WTC11 (cell line): Measurements from ENCODE around the gene FHIT. TPM values are rescaled to one million over a fixed set of nuclear protein-coding genes. Genes with fewer than 3 reads are reported as not detected.
A peak's percentile ranks its signal among the peaks of the same experiment; 100 is the strongest.

ENCODE experiments used
- ATAC-seq: fragments of 200-7000 bp; cut with Tn5 transposase; 2 replicates; pipeline ENCODE4 v1.10.0; 2021; ENCODE audit warnings: mild to moderate bottlenecking, moderate library complexity
- CTCF ChIA-PET: fragments of 300-600 bp; sonication (Branson Sonifier 250); formaldehyde crosslinking; loops from one replicate; lab custom pipeline; 2021; ENCODE audit warnings: antibody characterized with exemption; lab: Charles Lee
- POLR2A ChIA-PET: fragments of 350-600 bp; sonication (Branson Sonifier 250); formaldehyde crosslinking; loops from one replicate; lab custom pipeline; 2021; ENCODE audit warnings: antibody characterized with exemption; lab: Charles Lee
- DNase-seq: peaks from one replicate; pipeline ENCODE4 v3.0.0; 2021; ENCODE audit warnings: low spot score
- H3K27ac Mint-ChIP-seq: 2 replicates; pipeline ENCODE4 v1.8.0; 2021; ENCODE audit warnings: mixed read lengths
- H3K27me3 Mint-ChIP-seq: 2 replicates; pipeline ENCODE4 v1.8.0; 2021; ENCODE audit warnings: low read depth, mild to moderate bottlenecking, moderate library complexity, mixed read lengths
- H3K36me3 Mint-ChIP-seq: 2 replicates; pipeline ENCODE4 v1.8.0; 2021; ENCODE audit warnings: mixed read lengths
- H3K4me1 Mint-ChIP-seq: 2 replicates; pipeline ENCODE4 v1.8.0; 2022; ENCODE audit warnings: mixed read lengths
- H3K4me3 Mint-ChIP-seq: 2 replicates; pipeline ENCODE4 v1.8.0; 2021; ENCODE audit warnings: mild to moderate bottlenecking, moderate library complexity, mixed read lengths
- H3K9me3 Mint-ChIP-seq: 2 replicates; pipeline ENCODE4 v1.8.0; 2021; ENCODE audit warnings: mixed read lengths
- ATF1 ChIP-seq: sonication (generic); formaldehyde crosslinking; IDR thresholded peaks from 2 replicates; pipeline ENCODE4 v1.8.1; 2023; ENCODE audit warnings: mild to moderate bottlenecking, moderate library complexity, missing genetic modification reagents
- EMX1 ChIP-seq: fragments of 250-450 bp; sonication (Bioruptor Pico); IDR thresholded peaks from 2 replicates; pipeline ENCODE4 v1.8.0; 2021; ENCODE audit warnings: mild to moderate bottlenecking
- FOXJ3 ChIP-seq: sonication (generic); formaldehyde crosslinking; IDR thresholded peaks from 2 replicates; pipeline ENCODE4 v1.9.0; 2021; ENCODE audit warnings: missing genetic modification reagents, mild to moderate bottlenecking, borderline replicate concordance
- FOXP1 ChIP-seq: sonication (generic); formaldehyde crosslinking; IDR thresholded peaks from 2 replicates; pipeline ENCODE4 v1.8.0; 2022; ENCODE audit warnings: missing genetic modification reagents, mild to moderate bottlenecking, moderate library complexity, borderline replicate concordance
- GABPB1 ChIP-seq: sonication (generic); formaldehyde crosslinking; IDR thresholded peaks from 2 replicates; pipeline ENCODE4 v1.8.1; 2023; ENCODE audit warnings: mild to moderate bottlenecking, missing genetic modification reagents
- JUN ChIP-seq: sonication (generic); formaldehyde crosslinking; IDR thresholded peaks from 2 replicates; pipeline ENCODE4 v1.8.0; 2023; ENCODE audit warnings: mild to moderate bottlenecking, missing genetic modification reagents
- MYBL2 ChIP-seq: sonication (generic); formaldehyde crosslinking; IDR thresholded peaks from 2 replicates; pipeline ENCODE4 v1.8.1; 2023; ENCODE audit warnings: mild to moderate bottlenecking, moderate library complexity, missing genetic modification reagents
- PRDM15 ChIP-seq: sonication (generic); formaldehyde crosslinking; IDR thresholded peaks from 2 replicates; pipeline ENCODE4 v1.8.0; 2022; ENCODE audit warnings: missing genetic modification reagents
- TEAD1 ChIP-seq: sonication (generic); formaldehyde crosslinking; IDR thresholded peaks from 2 replicates; pipeline ENCODE4 v1.8.0; 2022; ENCODE audit warnings: mild to moderate bottlenecking, missing genetic modification reagents
- TP53 ChIP-seq: sonication (generic); formaldehyde crosslinking; IDR thresholded peaks from 2 replicates; pipeline ENCODE4 v1.8.1; 2023; ENCODE audit warnings: mild to moderate bottlenecking, missing genetic modification reagents
- ZNF425 ChIP-seq: fragments of 250-450 bp; sonication (Bioruptor Pico); conservative IDR thresholded peaks from 2 replicates; pipeline ENCODE4 v1.9.0; 2021; ENCODE audit warnings: mild to moderate bottlenecking
- total RNA-seq: library from RNA; stranded (reverse); gene quantifications from 3 replicates; pipeline ENCODE4 v1.2.3, GENCODE V29; 2021
- TF ChIP-seq, protein P1 (sequence below): sonication (generic); formaldehyde crosslinking; IDR thresholded peaks from 2 replicates; pipeline ENCODE4 v1.8.0; 2023; ENCODE audit warnings: missing genetic modification reagents, mild to moderate bottlenecking, borderline replicate concordance
- TF ChIP-seq, protein P2 (sequence below): sonication (generic); formaldehyde crosslinking; IDR thresholded peaks from 2 replicates; pipeline ENCODE4 v1.8.1; 2022; ENCODE audit warnings: mild to moderate bottlenecking, missing genetic modification reagents, moderate library complexity, borderline replicate concordance
- TF ChIP-seq, protein P3 (sequence below): sonication (generic); formaldehyde crosslinking; IDR thresholded peaks from 2 replicates; pipeline ENCODE4 v1.8.0; 2022; ENCODE audit warnings: mild to moderate bottlenecking, missing genetic modification reagents

The FHIT gene
- total RNA-seq, 1 experiment from 2014 or later: 2.6 TPM

GRCh38 chr3:59998058-59998457, 1253.2 kb downstream of the FHIT start:
- Mint-ChIP-seq H3K9me3 (peaks cover 10% of the 10 kb centered on the region; the same call in 1 of the 2 replicates), H3K4me1 (peaks cover 33% of the 10 kb centered on the region), H3K27ac (no peak overlapping the region), H3K27me3 (no peaks in the 10 kb centered on the region), H3K36me3 (no peaks in the 10 kb centered on the region), H3K4me3 (no peak overlapping the region)
- CTCF ChIA-PET: interaction anchor here (1.3 to 1.6 kb wide), 2 partner anchors 29 to 140 kb away, joined by 3 to 4 read pairs; no protein-coding TSS in a partner anchor
- TF ChIP-seq GABPB1 (CRISPR knock-in tag) (peak; percentile 86), ZNF425 (CRISPR knock-in tag) (no peak)
- DNase-seq (peak; percentile 11), ATAC-seq (peak; percentile 55)
- POLR2A ChIA-PET: no interaction called here

GRCh38 chr3:59997583-59997982, 1253.7 kb downstream of the FHIT start:
- CTCF ChIA-PET: interaction anchor here (1.3 to 1.6 kb wide), 2 partner anchors 29 to 140 kb away, joined by 3 to 4 read pairs; no protein-coding TSS in a partner anchor
- Mint-ChIP-seq H3K27ac (no peak overlapping the region), H3K4me3 (no peak overlapping the region), H3K4me1 (peaks cover 33% of the 10 kb centered on the region), H3K27me3 (no peaks in the 10 kb centered on the region), H3K36me3 (no peaks in the 10 kb centered on the region), H3K9me3 (peaks cover 10% of the 10 kb centered on the region; the same call in 1 of the 2 replicates)
- POLR2A ChIA-PET: no interaction called here
- no peak for DNase-seq
- TF ChIP-seq FOXJ3 (CRISPR knock-in tag): no peak
- TF ChIP-seq ZNF425 (CRISPR knock-in tag): no peak
- no peak for TF ChIP-seq EMX1 (CRISPR knock-in tag)
- no peak for ATAC-seq

- DNase-seq: no peak
- no peak for ATAC-seq
- no peaks in the 10 kb centered on the region for H3K36me3 Mint-ChIP-seq
- CTCF ChIA-PET: no interaction called here
- no peaks in the 10 kb centered on the region for H3K27me3 Mint-ChIP-seq
- H3K27ac Mint-ChIP-seq: no peak overlapping the region
- H3K4me3 Mint-ChIP-seq: no peak overlapping the region
- H3K9me3 Mint-ChIP-seq: peaks cover 10% of the 10 kb centered on the region; the same call in 1 of the 2 replicates
- POLR2A ChIA-PET: no interaction called here
- peaks cover 33% of the 10 kb centered on the region for H3K4me1 Mint-ChIP-seq
- TF ChIP-seq, protein P1, sequence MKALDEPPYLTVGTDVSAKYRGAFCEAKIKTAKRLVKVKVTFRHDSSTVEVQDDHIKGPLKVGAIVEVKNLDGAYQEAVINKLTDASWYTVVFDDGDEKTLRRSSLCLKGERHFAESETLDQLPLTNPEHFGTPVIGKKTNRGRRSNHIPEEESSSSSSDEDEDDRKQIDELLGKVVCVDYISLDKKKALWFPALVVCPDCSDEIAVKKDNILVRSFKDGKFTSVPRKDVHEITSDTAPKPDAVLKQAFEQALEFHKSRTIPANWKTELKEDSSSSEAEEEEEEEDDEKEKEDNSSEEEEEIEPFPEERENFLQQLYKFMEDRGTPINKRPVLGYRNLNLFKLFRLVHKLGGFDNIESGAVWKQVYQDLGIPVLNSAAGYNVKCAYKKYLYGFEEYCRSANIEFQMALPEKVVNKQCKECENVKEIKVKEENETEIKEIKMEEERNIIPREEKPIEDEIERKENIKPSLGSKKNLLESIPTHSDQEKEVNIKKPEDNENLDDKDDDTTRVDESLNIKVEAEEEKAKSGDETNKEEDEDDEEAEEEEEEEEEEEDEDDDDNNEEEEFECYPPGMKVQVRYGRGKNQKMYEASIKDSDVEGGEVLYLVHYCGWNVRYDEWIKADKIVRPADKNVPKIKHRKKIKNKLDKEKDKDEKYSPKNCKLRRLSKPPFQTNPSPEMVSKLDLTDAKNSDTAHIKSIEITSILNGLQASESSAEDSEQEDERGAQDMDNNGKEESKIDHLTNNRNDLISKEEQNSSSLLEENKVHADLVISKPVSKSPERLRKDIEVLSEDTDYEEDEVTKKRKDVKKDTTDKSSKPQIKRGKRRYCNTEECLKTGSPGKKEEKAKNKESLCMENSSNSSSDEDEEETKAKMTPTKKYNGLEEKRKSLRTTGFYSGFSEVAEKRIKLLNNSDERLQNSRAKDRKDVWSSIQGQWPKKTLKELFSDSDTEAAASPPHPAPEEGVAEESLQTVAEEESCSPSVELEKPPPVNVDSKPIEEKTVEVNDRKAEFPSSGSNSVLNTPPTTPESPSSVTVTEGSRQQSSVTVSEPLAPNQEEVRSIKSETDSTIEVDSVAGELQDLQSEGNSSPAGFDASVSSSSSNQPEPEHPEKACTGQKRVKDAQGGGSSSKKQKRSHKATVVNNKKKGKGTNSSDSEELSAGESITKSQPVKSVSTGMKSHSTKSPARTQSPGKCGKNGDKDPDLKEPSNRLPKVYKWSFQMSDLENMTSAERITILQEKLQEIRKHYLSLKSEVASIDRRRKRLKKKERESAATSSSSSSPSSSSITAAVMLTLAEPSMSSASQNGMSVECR (CRISPR knock-in tag): no peak
- TF ChIP-seq ATF1 (CRISPR knock-in tag): no peak
- TF ChIP-seq, protein P2, sequence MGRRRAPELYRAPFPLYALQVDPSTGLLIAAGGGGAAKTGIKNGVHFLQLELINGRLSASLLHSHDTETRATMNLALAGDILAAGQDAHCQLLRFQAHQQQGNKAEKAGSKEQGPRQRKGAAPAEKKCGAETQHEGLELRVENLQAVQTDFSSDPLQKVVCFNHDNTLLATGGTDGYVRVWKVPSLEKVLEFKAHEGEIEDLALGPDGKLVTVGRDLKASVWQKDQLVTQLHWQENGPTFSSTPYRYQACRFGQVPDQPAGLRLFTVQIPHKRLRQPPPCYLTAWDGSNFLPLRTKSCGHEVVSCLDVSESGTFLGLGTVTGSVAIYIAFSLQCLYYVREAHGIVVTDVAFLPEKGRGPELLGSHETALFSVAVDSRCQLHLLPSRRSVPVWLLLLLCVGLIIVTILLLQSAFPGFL: no peak
- no peak for TF ChIP-seq TP53
- TF ChIP-seq FOXP1 (CRISPR knock-in tag): no peak
- TF ChIP-seq, protein P3, sequence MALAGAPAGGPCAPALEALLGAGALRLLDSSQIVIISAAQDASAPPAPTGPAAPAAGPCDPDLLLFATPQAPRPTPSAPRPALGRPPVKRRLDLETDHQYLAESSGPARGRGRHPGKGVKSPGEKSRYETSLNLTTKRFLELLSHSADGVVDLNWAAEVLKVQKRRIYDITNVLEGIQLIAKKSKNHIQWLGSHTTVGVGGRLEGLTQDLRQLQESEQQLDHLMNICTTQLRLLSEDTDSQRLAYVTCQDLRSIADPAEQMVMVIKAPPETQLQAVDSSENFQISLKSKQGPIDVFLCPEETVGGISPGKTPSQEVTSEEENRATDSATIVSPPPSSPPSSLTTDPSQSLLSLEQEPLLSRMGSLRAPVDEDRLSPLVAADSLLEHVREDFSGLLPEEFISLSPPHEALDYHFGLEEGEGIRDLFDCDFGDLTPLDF (CRISPR knock-in tag): no peak
- no peak for TF ChIP-seq PRDM15 (CRISPR knock-in tag)
- TF ChIP-seq TEAD1 (CRISPR knock-in tag): no peak
- no peak for TF ChIP-seq JUN (CRISPR knock-in tag)
- no peak for TF ChIP-seq MYBL2 (CRISPR knock-in tag)
These were observed 1255.2 kb downstream of the FHIT start for GRCh38 chr3:59996056-59996455.
